Transverse colon (tissue), 4 donors: ENCODE data around the gene VPS13D. TPM values are rescaled to one million over a fixed set of nuclear protein-coding genes. Genes with fewer than 3 reads are reported as not detected.

ENCODE experiments used
- DNase-seq: peaks from one replicate; pipeline ENCODE4 v3.0.0-alpha.2; 2019
- H3K27ac ChIP-seq, 4 donors: fragments of 200-600 bp; sonication (generic); 2 replicates each; pipeline ENCODE4 v1.5.1; 2016 to 2018; ENCODE audit warnings: inconsistent platforms in 4 of 4
- H3K27me3 ChIP-seq: fragments of 200-600 bp; sonication (generic); 2 replicates; pipeline ENCODE4 v1.5.1; 2017; ENCODE audit warnings: inconsistent platforms
- H3K36me3 ChIP-seq, 4 donors: fragments of 200-600 bp; sonication (generic); 2 replicates each; pipeline ENCODE4 v1.5.1; 2017 to 2019; ENCODE audit warnings: inconsistent platforms in 4 of 4
- H3K4me1 ChIP-seq, 4 donors: fragments of 200-600 bp; sonication (generic); 2 replicates each; pipeline ENCODE4 v1.5.1; 2017 to 2020; ENCODE audit warnings: inconsistent platforms in 4 of 4
- H3K4me3 ChIP-seq, 4 donors: fragments of 200-600 bp; sonication (generic); 1 replicate in 1 of 4; 2 replicates in 3 of 4; pipeline versions ENCODE4 v1.5.1 to v1.6.1; 2017 to 2019; ENCODE audit warnings: inconsistent platforms in 4 of 4
- H3K9me3 ChIP-seq, 2 donors: fragments of 200-600 bp; sonication (generic); 2 replicates each; pipeline ENCODE4 v1.5.1; 2017 to 2019; ENCODE audit warnings: inconsistent platforms in 2 of 2
- CTCF ChIP-seq, 5 experiments: fragments of 200-600 bp in 3 of 5; fragments of 450-650 bp in 2 of 5; sonication (generic) in 3 of 5; IDR thresholded peaks; 1 replicate in 2 of 5; 2 replicates in 3 of 5; pipeline ENCODE4 v1.5.1; 2016 to 2017; ENCODE audit warnings: antibody characterized with exemption in 5 of 5, inconsistent platforms in 3 of 5, mild to moderate bottlenecking in 2 of 5, moderate library complexity in 1 of 5
- EP300 ChIP-seq: sonication (generic); formaldehyde crosslinking; IDR thresholded peaks from one replicate; pipeline ENCODE4 v1.6.1; 2017; ENCODE audit warnings: antibody characterized with exemption, low read depth
- POLR2A ChIP-seq: fragments of 450-650 bp; IDR thresholded peaks from one replicate; pipeline ENCODE4 v1.6.1; 2016; ENCODE audit warnings: antibody characterized with exemption, mild to moderate bottlenecking, moderate library complexity
- POLR2AphosphoS5 ChIP-seq, 3 donors: sonication (generic); formaldehyde crosslinking; IDR thresholded peaks; one replicate each; pipeline ENCODE4 v1.6.1; 2016; ENCODE audit warnings: antibody characterized with exemption in 3 of 3
- WGBS, 2 donors: methylation state at CpG; one replicate each; pipeline ENCODE4 v1.1.5; 2018; ENCODE audit warnings: low coverage in 1 of 2; 5-methylcytosine and 5-hydroxymethylcytosine counted together
- in situ Hi-C, 4 donors: fragments of 200-750 bp; cut with MboI; loops; one replicate each; pipeline versions ENCODE4 v1.15.0 to v1.15.1; 2017; ENCODE audit warnings: low sequenced_read_pairs in 3 of 4, low pct_ligation_motif_present in 1 of 4, low pct_unique_long_range_greater_than_20kb in 1 of 4
- intact Hi-C: fragments of 100-400 bp; cut with DNase I; formaldehyde crosslinking; loops from one replicate; pipeline ENCODE4 v1.15.1; 2023; ENCODE audit warnings: low total_unique reads
- total RNA-seq, 4 donors: library from RNA; depleted of rRNA; stranded (reverse); fragments of >200 nt; gene quantifications; one replicate each; pipeline ENCODE4 v1.1.0, GENCODE V29; 2016

The VPS13D gene
- total RNA-seq, 4 donors from 2014 or later, result 101 to 136 (median 116) TPM

DNA sequence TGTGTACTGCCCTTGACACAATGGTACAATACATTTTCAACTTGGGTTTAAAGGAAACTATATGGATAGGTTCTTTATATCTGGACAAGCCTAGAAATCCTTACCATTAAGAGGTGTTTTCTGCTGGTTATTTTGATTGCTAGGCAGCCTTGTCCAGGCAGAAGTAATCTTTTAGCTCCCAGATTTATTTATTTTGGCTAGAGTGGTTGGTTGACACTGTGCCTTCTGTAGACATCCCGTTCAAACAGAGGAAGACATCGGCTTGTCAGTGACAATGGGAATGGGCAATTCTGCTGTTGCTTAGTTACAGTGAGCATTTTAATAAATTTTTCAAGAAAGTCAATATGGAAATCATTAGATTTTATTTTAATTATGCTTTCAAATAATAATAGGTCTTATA is 138.8 kb downstream of the VPS13D start:
- in situ Hi-C loops (no loop called here), intact Hi-C loops (no loop called here)
- no peaks in the 10 kb centered on the region for H3K9me3 ChIP-seq
- TF ChIP-seq POLR2A (no peak), POLR2AphosphoS5 (IDR thresholded peaks at IDR 0.05) (no peak), CTCF (IDR thresholded peaks at IDR 0.05) (no peak), EP300 (no peak)
- DNase-seq, result no peak
- WGBS, 2 donors, result 66 to 79% methylated on average over 2 of the region's 2 CpGs
- H3K27me3 ChIP-seq, result no peaks in the 10 kb centered on the region
- H3K27ac ChIP-seq, result no peak overlapping the region
- H3K4me3 ChIP-seq, result no peak overlapping the region
- H3K36me3 ChIP-seq, result peaks cover 0 to 42% (median 13%) of the 10 kb centered on the region in 4 donors
- no peaks in the 10 kb centered on the region for H3K4me1 ChIP-seq

DNA sequence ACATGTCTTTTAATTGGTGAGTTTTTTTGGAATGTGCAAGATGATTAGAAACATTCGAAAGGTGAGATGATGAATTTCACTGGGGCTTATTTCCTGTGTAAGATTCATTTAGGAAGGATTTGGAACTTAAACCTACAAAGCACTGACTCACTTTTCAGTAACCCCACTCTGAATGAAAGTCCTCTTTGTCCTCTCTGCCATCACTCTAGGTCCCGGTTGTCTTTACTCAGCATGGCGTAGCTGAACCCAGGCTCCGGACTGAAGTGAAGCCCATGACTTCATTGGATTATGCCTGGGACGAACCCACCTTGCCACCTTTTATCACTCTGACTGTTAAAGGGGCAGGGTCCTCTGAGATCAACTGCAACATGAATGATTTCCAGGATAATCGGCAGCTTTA is 139.4 kb downstream of the VPS13D start:
- Histone ChIP-seq H3K4me1 (no peaks in the 10 kb centered on the region), H3K4me3 (no peak overlapping the region), H3K36me3 (peaks cover 0 to 38% (median 15%) of the 10 kb centered on the region in 4 donors), H3K27me3 (no peaks in the 10 kb centered on the region), H3K9me3 (no peaks in the 10 kb centered on the region), H3K27ac (no peak overlapping the region)
- DNase-seq, result no peak
- intact Hi-C loops, result no loop called here
- in situ Hi-C loops, result no loop called here
- 92 to 95% methylated on average over 5 to 6 of the region's 6 CpGs for WGBS, 2 donors
- TF ChIP-seq POLR2AphosphoS5 (IDR thresholded peaks at IDR 0.05), result no peak
- no peak for TF ChIP-seq POLR2A
- TF ChIP-seq CTCF (IDR thresholded peaks at IDR 0.05), result no peak
- no peak for TF ChIP-seq EP300

DNA sequence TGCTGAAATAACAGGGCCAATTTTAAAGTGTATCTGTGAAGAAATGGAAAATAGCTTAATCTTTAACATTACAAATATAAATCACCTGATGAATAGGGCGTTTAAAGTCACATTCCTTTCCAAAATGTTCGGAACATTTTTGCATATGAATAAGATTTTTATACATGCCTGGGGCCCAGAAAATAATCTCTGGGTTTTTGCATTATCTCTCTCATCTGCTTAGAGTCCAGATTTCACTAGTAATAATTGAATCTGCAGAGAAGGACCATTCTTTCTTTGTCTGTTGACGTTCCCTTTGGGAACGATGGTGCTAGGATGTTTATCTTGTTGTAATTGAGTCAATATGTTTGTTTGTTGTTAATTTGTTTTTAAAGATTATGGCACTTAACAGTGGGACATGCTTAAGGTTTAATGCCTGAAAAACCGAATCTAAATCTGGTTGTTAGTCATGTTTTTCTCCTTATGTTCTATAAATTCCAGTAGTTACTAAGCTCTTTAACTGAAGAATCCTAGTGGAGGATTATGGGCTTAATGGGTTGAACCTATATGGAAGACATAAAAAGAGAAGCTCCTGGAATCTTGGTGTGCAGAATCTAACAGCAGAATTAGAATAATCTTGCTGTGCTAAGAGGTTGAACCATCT is 140.6 kb downstream of the VPS13D start:
- Histone ChIP-seq H3K9me3 (no peaks in the 10 kb centered on the region), H3K27me3 (no peaks in the 10 kb centered on the region), H3K27ac (no peak overlapping the region), H3K36me3 (peaks cover 0 to 39% (median 18%) of the 10 kb centered on the region in 4 donors), H3K4me1 (peaks cover 0 to under 1% (median 0%) of the 10 kb centered on the region in 4 donors), H3K4me3 (no peak overlapping the region)
- in situ Hi-C loops, result no loop called here
- DNase-seq, result no peak
- 77 to 82% methylated on average over 5 of the region's 5 CpGs for WGBS, 2 donors
- intact Hi-C loops, result no loop called here
- TF ChIP-seq POLR2AphosphoS5 (IDR thresholded peaks at IDR 0.05) (no peak), CTCF (IDR thresholded peaks at IDR 0.05) (no peak), EP300 (no peak), POLR2A (no peak)

GRCh38 chr1:12371053-12371452 is 141.2 kb downstream of the VPS13D start:
- TF ChIP-seq POLR2AphosphoS5 (IDR thresholded peaks at IDR 0.05), result no peak
- WGBS, 2 donors, result 91 to 93% methylated on average over 4 to 5 of the region's 5 CpGs
- H3K36me3 ChIP-seq, result peaks cover 0 to 39% (median 18%) of the 10 kb centered on the region in 4 donors
- H3K27me3 ChIP-seq, result no peaks in the 10 kb centered on the region
- no peaks in the 10 kb centered on the region for H3K9me3 ChIP-seq
- H3K4me3 ChIP-seq, result no peak overlapping the region
- no peak overlapping the region for H3K27ac ChIP-seq
- in situ Hi-C loops (no loop called here), intact Hi-C loops (no loop called here)
- peaks cover 0 to 5% (median 0%) of the 10 kb centered on the region in 4 donors for H3K4me1 ChIP-seq
- DNase-seq, result no peak

- TF ChIP-seq POLR2A, result no peak
- TF ChIP-seq EP300, result no peak
- no peak for TF ChIP-seq CTCF (IDR thresholded peaks at IDR 0.05)
- no peak for TF ChIP-seq POLR2AphosphoS5 (IDR thresholded peaks at IDR 0.05)
- DNase-seq, result no peak
- intact Hi-C loops (no loop called here), in situ Hi-C loops (no loop called here)
- Histone ChIP-seq H3K27me3 (no peaks in the 10 kb centered on the region), H3K27ac (no peak overlapping the region), H3K4me1 (peaks cover 0 to 7% (median 0%) of the 10 kb centered on the region in 4 donors), H3K9me3 (no peaks in the 10 kb centered on the region), H3K4me3 (no peak overlapping the region), H3K36me3 (peaks cover 0 to 34% (median 17%) of the 10 kb centered on the region in 4 donors)
- 92 to 100% methylated on average over 2 of the region's 2 CpGs for WGBS, 2 donors
Measured at GRCh38 chr1:12372180-12372579, 142.3 kb downstream of the VPS13D start.
